Activated naive CD8-positive, alpha-beta T cell (primary cell): ENCODE measurements around the gene LNPEP.
"Not testable (repeated sequence)": the region's sequence is repeated elsewhere in the genome, so short reads cannot be mapped to it uniquely, and the experiment has no call there.

ENCODE experiments used
- H3K27ac Mint-ChIP-seq: one replicate; pipeline ENCODE4 v1.8.0; 2021; ENCODE audit warnings: mixed read lengths
- H3K27me3 Mint-ChIP-seq: one replicate; pipeline ENCODE4 v1.8.0; 2021; ENCODE audit warnings: mixed read lengths
- H3K36me3 Mint-ChIP-seq: one replicate; pipeline ENCODE4 v1.8.0; 2021; ENCODE audit warnings: mixed read lengths
- H3K4me1 Mint-ChIP-seq: one replicate; pipeline ENCODE4 v1.8.0; 2021; ENCODE audit warnings: low read depth, mixed read lengths
- H3K4me3 Mint-ChIP-seq: one replicate; pipeline ENCODE4 v1.8.0; 2021; ENCODE audit warnings: mild to moderate bottlenecking, mixed read lengths
- H3K9me3 Mint-ChIP-seq: one replicate; pipeline ENCODE4 v1.8.0; 2021; ENCODE audit warnings: low read depth, mixed read lengths

The LNPEP gene

DNA sequence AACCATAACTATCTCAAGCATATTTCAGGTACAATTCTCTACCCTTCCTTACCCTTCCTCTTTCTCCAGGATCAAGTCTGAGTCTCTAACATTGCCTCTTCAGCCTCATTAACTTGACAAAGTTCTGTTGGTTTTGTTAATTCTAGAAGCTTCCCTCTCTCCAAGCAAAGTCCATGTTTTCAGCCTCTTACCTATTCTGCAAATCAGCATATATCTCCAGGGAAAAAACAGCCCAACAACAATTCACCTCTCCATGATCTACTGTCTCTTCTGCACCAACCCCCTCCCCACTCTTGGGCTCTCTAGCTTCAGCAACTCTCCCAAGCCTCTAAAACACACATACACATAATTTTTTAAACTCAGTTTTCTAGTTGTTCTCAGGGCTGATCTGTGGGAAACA lies 134.4 kb downstream of the LNPEP start:
- H3K4me3 Mint-ChIP-seq, result no peak overlapping the region
- H3K27ac Mint-ChIP-seq, result no peak overlapping the region
- H3K36me3 Mint-ChIP-seq, result no peaks in the 10 kb centered on the region
- H3K4me1 Mint-ChIP-seq, result peaks cover 1% of the 10 kb centered on the region
- H3K27me3 Mint-ChIP-seq, result no peaks in the 10 kb centered on the region
- no peaks in the 10 kb centered on the region for H3K9me3 Mint-ChIP-seq

DNA sequence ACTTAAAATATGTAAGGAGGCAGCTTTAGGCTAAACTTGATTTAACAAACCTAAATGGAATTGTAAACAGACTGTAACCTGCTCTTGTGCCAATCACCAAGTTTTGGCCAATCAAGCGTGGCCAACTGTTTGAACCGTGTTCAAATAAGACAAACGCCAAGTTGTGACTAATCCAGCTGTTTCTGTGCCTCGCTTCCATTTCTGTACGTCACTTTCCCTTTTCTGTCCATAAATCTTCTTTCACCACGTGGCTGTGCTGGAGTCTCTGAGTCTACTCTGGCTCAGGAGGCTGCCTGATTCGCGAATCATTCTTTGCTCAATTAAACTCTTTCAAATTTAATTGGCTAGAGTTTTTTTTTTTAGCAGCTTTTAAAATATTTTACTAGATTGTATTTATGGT lies 135.2 kb downstream of the LNPEP start:
- Mint-ChIP-seq H3K4me1 (peaks cover 1% of the 10 kb centered on the region), H3K36me3 (no peaks in the 10 kb centered on the region), H3K9me3 (no peaks in the 10 kb centered on the region), H3K4me3 (no peak overlapping the region), H3K27me3 (no peaks in the 10 kb centered on the region), H3K27ac (no peak overlapping the region)

- Mint-ChIP-seq H3K27ac (no peak overlapping the region), H3K4me1 (peaks cover 1% of the 10 kb centered on the region), H3K9me3 (no peaks in the 10 kb centered on the region), H3K27me3 (no peaks in the 10 kb centered on the region), H3K36me3 (no peaks in the 10 kb centered on the region), H3K4me3 (no peak overlapping the region)
Observed at GRCh38 chr5:97071993-97072392, 136.1 kb downstream of the LNPEP start.

GRCh38 chr5:97072696-97073095 lies 136.8 kb downstream of the LNPEP start:
- no peak overlapping the region for H3K4me3 Mint-ChIP-seq
- no peak overlapping the region for H3K27ac Mint-ChIP-seq
- no peaks in the 10 kb centered on the region for H3K9me3 Mint-ChIP-seq
- peaks cover 1% of the 10 kb centered on the region for H3K4me1 Mint-ChIP-seq
- H3K27me3 Mint-ChIP-seq, result no peaks in the 10 kb centered on the region
- H3K36me3 Mint-ChIP-seq, result no peaks in the 10 kb centered on the region

- Mint-ChIP-seq H3K4me3 (no peak overlapping the region), H3K36me3 (no peaks in the 10 kb centered on the region), H3K27ac (no peak overlapping the region)
Observed at GRCh38 chr5:97073420-97073819, 137.5 kb downstream of the LNPEP start.

GRCh38 chr5:97074859-97075489 lies 139.1 kb downstream of the LNPEP start:
- Mint-ChIP-seq H3K4me3 (no peak overlapping the region), H3K36me3 (no peaks in the 10 kb centered on the region), H3K9me3 (no peaks in the 10 kb centered on the region), H3K27me3 (no peaks in the 10 kb centered on the region), H3K4me1 (no peaks in the 10 kb centered on the region), H3K27ac (no peak overlapping the region)

More at GRCh38 chr5:97073420-97073819, 137.5 kb downstream of the LNPEP start:
- H3K4me1 Mint-ChIP-seq, result peaks cover 1% of the 10 kb centered on the region
- no peaks in the 10 kb centered on the region for H3K27me3 Mint-ChIP-seq
- H3K9me3 Mint-ChIP-seq, result no peaks in the 10 kb centered on the region

DNA sequence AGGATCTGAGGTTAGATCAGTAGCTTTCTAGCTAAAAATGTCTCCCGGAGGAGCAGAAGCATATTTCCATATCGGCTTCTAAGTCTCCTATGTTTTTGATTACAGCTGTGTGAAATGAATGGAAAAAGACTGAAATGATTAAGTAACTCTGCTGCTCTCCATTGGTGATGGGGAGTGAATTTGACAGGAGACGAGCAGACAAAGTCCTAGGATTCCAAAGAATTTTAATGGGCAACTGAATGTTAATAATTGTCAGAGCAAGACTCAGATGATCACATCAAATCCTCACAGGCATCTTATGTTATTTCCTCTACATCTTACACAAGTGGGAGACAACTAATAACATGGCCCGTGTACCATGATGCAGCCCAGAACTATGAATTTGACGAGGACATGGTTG lies 139.8 kb downstream of the LNPEP start:
- H3K36me3 Mint-ChIP-seq, result no peaks in the 10 kb centered on the region
- H3K4me3 Mint-ChIP-seq, result no peak overlapping the region
- H3K27me3 Mint-ChIP-seq, result no peaks in the 10 kb centered on the region
- H3K27ac Mint-ChIP-seq, result no peak overlapping the region
- H3K4me1 Mint-ChIP-seq, result no peaks in the 10 kb centered on the region
- H3K9me3 Mint-ChIP-seq, result no peaks in the 10 kb centered on the region

GRCh38 chr5:97076098-97076497 lies 140.2 kb downstream of the LNPEP start:
- Mint-ChIP-seq H3K4me1 (peaks cover 1% of the 10 kb centered on the region), H3K27ac (no peak overlapping the region), H3K4me3 (no peak overlapping the region), H3K27me3 (no peaks in the 10 kb centered on the region), H3K9me3 (no peaks in the 10 kb centered on the region), H3K36me3 (no peaks in the 10 kb centered on the region)

GRCh38 chr5:97077246-97077645 lies 141.4 kb downstream of the LNPEP start:
- H3K4me1 Mint-ChIP-seq, result peaks cover 8% of the 10 kb centered on the region
- H3K27me3 Mint-ChIP-seq, result no peaks in the 10 kb centered on the region
- H3K4me3 Mint-ChIP-seq, result no peak overlapping the region

DNA sequence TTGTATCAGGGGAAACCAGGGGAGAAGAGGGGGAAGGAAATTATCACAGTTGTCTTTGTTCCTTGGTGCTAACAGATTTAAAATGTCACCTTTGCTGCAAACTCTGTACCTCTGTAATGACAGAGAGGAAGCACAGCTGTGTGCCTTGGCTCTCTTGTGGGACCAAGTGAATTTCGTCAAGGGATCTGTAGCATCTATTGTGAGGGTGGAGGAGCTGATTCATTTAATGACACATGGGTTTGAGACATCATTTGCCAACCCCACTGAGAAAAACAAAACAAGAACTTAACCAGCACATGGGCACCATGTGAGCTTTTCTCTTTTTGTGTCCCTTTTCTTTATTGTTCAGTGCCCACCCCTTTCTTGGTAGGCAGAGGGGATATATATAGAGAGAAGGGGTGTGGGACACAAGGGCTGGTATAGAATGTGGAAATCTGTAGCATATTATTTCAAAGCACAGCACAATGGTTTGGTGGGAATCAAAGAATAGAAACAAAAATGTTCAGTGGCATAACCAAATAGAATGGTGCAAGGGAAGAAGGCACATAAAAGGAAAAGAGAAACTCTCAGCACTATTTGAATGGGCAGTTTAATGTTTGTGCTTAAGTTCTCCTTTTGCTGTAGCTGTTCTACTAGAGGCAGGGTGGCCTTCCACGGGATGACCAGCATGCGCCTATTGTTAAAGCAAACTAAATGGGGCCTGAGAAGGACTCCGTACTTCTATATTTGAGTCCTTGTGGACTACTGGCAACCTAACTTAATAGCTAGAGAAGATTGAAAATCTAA lies 143.3 kb downstream of the LNPEP start:
- Mint-ChIP-seq H3K4me1 (peaks cover 9% of the 10 kb centered on the region), H3K27ac (no peak overlapping the region), H3K9me3 (no peaks in the 10 kb centered on the region), H3K4me3 (no peak overlapping the region), H3K27me3 (no peaks in the 10 kb centered on the region), H3K36me3 (no peaks in the 10 kb centered on the region)

More at GRCh38 chr5:97077246-97077645, 141.4 kb downstream of the LNPEP start:
- no peaks in the 10 kb centered on the region for H3K9me3 Mint-ChIP-seq
- no peaks in the 10 kb centered on the region for H3K36me3 Mint-ChIP-seq
- H3K27ac Mint-ChIP-seq, result no peak overlapping the region

DNA sequence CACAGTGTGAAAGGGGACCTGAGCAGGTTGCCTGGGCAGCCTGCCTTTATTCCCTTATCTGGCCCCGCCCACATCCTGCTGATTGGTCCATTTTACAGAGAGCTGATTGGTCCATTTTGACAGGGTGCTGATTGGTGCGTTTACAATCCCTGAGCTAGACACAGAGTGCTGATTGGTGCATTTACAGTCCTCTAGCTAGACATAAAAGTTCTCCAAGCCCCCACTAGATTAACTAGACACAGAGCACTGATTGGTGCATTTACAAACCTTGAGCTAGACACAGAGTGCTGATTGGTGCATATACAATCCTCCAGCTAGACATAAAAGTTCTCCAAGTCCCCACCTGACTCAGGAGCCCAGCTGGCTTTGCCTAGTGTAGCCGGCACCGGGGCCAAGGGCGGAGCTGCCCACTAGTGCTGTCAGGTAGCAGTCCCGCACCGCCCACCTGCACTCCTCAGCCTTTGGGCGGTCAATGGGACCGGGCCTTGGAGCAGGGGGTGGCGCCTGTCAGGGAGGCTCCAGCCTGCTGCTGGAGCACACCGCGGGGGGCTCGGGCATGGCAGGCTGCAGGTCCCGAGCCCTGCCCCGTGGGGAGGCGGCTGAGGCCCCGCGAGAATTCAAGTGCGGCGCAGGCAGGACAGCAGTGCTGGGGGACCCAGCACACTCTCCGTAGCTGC lies 149.0 kb downstream of the LNPEP start:
- H3K4me3 Mint-ChIP-seq, H3K9me3 Mint-ChIP-seq, H3K36me3 Mint-ChIP-seq, H3K27me3 Mint-ChIP-seq, H3K4me1 Mint-ChIP-seq, H3K27ac Mint-ChIP-seq: not testable (repeated sequence)

DNA sequence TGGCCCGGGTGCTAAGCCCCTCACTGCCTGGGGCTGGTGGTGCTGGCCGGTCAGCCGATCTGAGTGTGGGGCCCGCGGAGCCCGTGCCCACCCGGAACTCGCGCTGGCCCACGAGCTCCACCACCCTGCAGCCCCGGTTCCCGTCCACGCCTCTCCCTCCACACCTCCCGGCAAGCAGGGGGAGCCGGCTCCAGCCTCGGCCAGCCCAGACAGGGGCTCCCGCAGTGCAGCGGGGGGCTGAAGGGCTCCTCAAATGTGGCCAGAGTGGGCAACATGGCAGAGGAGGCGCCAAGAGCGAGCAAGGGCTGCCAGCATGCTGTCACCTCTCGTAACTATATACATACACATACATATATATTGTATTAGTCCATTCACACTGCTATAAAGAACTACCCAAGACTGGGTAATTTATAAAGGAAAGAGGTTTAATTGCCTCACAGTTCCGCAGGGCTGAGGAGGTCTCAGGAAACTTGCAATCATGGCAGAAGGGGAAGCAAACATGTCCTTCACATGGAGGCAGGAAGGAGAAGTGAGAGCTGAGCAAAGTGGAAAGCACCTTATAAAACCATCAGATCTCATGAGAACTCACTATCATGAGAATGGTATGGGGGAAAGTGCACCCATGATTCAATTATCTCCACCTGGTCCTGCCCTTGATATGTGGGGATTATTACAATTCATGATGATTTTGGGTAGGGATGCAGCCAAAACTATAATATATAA lies 149.7 kb downstream of the LNPEP start:
- no peaks in the 10 kb centered on the region for H3K27me3 Mint-ChIP-seq

More for the DNA sequence above, 149.7 kb downstream of the LNPEP start:
- Mint-ChIP-seq H3K27ac (no peak overlapping the region), H3K4me1 (peaks cover 9% of the 10 kb centered on the region), H3K9me3 (no peaks in the 10 kb centered on the region), H3K36me3 (peaks cover 3% of the 10 kb centered on the region), H3K4me3 (no peak overlapping the region)
